Measurements from ENCODE around the gene GOT1.

- TF ChIP-seq MLX (CRISPR knock-in tag; IDR thresholded peaks at IDR 0.05) (no peak), CTCF (IDR thresholded peaks at IDR 0.05) (no peak), ELF4 (CRISPR knock-in tag; IDR thresholded peaks at IDR 0.05; ENCODE audit: low read depth) (no peak), CREB1 (CRISPR knock-in tag; IDR thresholded peaks at IDR 0.05) (no peak)
Observed at GRCh38 chr10:99410876-99411275, 19.5 kb downstream of the GOT1 start.
